ENCODE results near the gene COL5A3. TPM values are rescaled to one million over a fixed set of nuclear protein-coding genes. Genes with fewer than 3 reads are reported as not detected.

COL5A3 gene
- total RNA-seq, 2 experiments from 2014 or later: 0.08 to 0.17 TPM

GRCh38 chr19:9981406-9982260, 28.7 kb downstream of the COL5A3 start:
- Mint-ChIP-seq H3K36me3 (no peaks in the 10 kb centered on the region), H3K27ac (no peak overlapping the region), H3K27me3 (peaks cover 10% of the 10 kb centered on the region), H3K4me1 (no peaks in the 10 kb centered on the region), H3K4me3 (no peak overlapping the region), H3K9me3 (no peaks in the 10 kb centered on the region)
- ATAC-seq (ENCODE audit: low read depth): no peak
- DNase-seq: no peak
- POLR2A ChIA-PET: no interaction called here

GRCh38 chr19:9972103-9972502, 38.2 kb downstream of the COL5A3 start:
- Mint-ChIP-seq H3K4me3 (no peak overlapping the region), H3K27me3 (peaks cover 18% of the 10 kb centered on the region), H3K9me3 (no peaks in the 10 kb centered on the region), H3K4me1 (peaks cover 6% of the 10 kb centered on the region), H3K27ac (no peak overlapping the region), H3K36me3 (no peaks in the 10 kb centered on the region)
- ATAC-seq (ENCODE audit: low read depth): no peak
- POLR2A ChIA-PET: no interaction called here
- no peak for DNase-seq

GRCh38 chr19:9971166-9971897, 39.0 kb downstream of the COL5A3 start:
- no peak overlapping the region for H3K27ac Mint-ChIP-seq
- H3K4me1 Mint-ChIP-seq: peaks cover 9% of the 10 kb centered on the region

GRCh38 chr19:9970481-9970880, 39.8 kb downstream of the COL5A3 start:
- H3K9me3 Mint-ChIP-seq: no peaks in the 10 kb centered on the region
- H3K36me3 Mint-ChIP-seq: no peaks in the 10 kb centered on the region
- H3K27me3 Mint-ChIP-seq: peaks cover 31% of the 10 kb centered on the region
- H3K4me3 Mint-ChIP-seq: no peak overlapping the region
- POLR2A ChIA-PET: no interaction called here
- DNase-seq: no peak
- H3K4me1 Mint-ChIP-seq: peaks cover 9% of the 10 kb centered on the region
- no peak overlapping the region for H3K27ac Mint-ChIP-seq
- ATAC-seq (ENCODE audit: low read depth): no peak

More at GRCh38 chr19:9971166-9971897, 39.0 kb downstream of the COL5A3 start:
- DNase-seq: no peak
- POLR2A ChIA-PET: no interaction called here
- no peaks in the 10 kb centered on the region for H3K9me3 Mint-ChIP-seq
- no peak overlapping the region for H3K4me3 Mint-ChIP-seq
- H3K27me3 Mint-ChIP-seq: peaks cover 24% of the 10 kb centered on the region
- ATAC-seq (ENCODE audit: low read depth): no peak
- no peaks in the 10 kb centered on the region for H3K36me3 Mint-ChIP-seq

DNA sequence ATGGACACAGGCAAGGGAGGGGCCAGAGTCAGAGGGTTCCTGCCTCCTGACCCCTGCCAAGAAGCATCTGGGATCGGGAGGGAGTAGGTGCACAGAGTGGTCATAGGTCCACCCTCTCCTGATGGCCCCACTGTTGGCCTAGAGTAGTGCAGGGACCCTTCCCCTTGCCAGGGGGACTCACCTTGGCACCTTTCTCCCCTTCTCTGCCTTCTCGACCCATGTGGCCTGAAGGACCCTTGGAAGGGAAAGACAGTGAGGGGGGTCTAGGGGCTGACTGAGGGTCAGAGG, 40.7 kb downstream of the COL5A3 start:
- no peaks in the 10 kb centered on the region for H3K9me3 Mint-ChIP-seq
- H3K27me3 Mint-ChIP-seq: peaks cover 36% of the 10 kb centered on the region
- peaks cover 9% of the 10 kb centered on the region for H3K4me1 Mint-ChIP-seq
- no peak overlapping the region for H3K27ac Mint-ChIP-seq
- DNase-seq (no peak), ATAC-seq (ENCODE audit: low read depth) (no peak)
- POLR2A ChIA-PET: no interaction called here
- H3K36me3 Mint-ChIP-seq: no peaks in the 10 kb centered on the region
- H3K4me3 Mint-ChIP-seq: no peak overlapping the region

GRCh38 chr19:9968820-9969687, 41.2 kb downstream of the COL5A3 start:
- DNase-seq (no peak), ATAC-seq (ENCODE audit: low read depth) (no peak)
- H3K4me3 Mint-ChIP-seq: no peak overlapping the region
- H3K4me1 Mint-ChIP-seq: peaks cover 9% of the 10 kb centered on the region
- no peak overlapping the region for H3K27ac Mint-ChIP-seq
- POLR2A ChIA-PET: no interaction called here
- H3K9me3 Mint-ChIP-seq: no peaks in the 10 kb centered on the region
- H3K27me3 Mint-ChIP-seq: peaks cover 40% of the 10 kb centered on the region
- no peaks in the 10 kb centered on the region for H3K36me3 Mint-ChIP-seq

- POLR2A ChIA-PET: no interaction called here
- DNase-seq: no peak
- Mint-ChIP-seq H3K4me3 (no peak overlapping the region), H3K9me3 (no peaks in the 10 kb centered on the region), H3K36me3 (no peaks in the 10 kb centered on the region), H3K27ac (no peak overlapping the region), H3K4me1 (peaks cover 9% of the 10 kb centered on the region), H3K27me3 (peaks cover 42% of the 10 kb centered on the region)
- no peak for ATAC-seq (ENCODE audit: low read depth)
Measured at GRCh38 chr19:9967326-9967725, 43.0 kb downstream of the COL5A3 start.

- Mint-ChIP-seq H3K36me3 (no peaks in the 10 kb centered on the region), H3K27me3 (peaks cover 46% of the 10 kb centered on the region), H3K27ac (no peak overlapping the region), H3K9me3 (no peaks in the 10 kb centered on the region), H3K4me1 (peaks cover 4% of the 10 kb centered on the region), H3K4me3 (no peak overlapping the region)
- POLR2A ChIA-PET: no interaction called here
- no peak for DNase-seq
- ATAC-seq (ENCODE audit: low read depth): no peak
Measured at GRCh38 chr19:9966448-9966847, 43.9 kb downstream of the COL5A3 start.

DNA sequence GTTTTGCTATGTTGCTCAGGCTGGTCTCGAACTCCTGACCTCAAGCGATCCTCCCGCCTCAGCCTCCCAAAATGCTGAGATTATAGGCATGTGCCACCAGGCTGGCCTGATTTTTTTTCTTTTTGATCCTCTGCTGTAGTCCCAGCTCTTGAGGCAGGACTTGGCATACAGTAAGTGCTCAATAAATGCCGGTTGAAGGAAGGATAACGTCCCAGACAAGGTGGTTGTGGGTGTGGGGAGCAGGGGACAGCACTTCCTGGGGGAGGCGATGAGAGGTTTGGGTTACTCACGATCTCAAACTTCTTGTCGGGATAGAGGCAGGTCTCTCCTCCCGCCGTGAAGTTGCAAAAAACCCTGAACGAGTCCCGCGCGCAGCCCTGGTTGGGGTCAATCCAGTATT, 44.3 kb downstream of the COL5A3 start:
- Mint-ChIP-seq H3K36me3 (no peaks in the 10 kb centered on the region), H3K4me3 (no peak overlapping the region), H3K27me3 (peaks cover 47% of the 10 kb centered on the region), H3K9me3 (no peaks in the 10 kb centered on the region), H3K4me1 (peaks cover 3% of the 10 kb centered on the region), H3K27ac (no peak overlapping the region)
- ATAC-seq (ENCODE audit: low read depth) (no peak), DNase-seq (no peak)
- POLR2A ChIA-PET: interaction anchor here (0.7 kb wide), 1 partner anchor 107 kb away, joined by 3 read pairs; no protein-coding TSS in a partner anchor

DNA sequence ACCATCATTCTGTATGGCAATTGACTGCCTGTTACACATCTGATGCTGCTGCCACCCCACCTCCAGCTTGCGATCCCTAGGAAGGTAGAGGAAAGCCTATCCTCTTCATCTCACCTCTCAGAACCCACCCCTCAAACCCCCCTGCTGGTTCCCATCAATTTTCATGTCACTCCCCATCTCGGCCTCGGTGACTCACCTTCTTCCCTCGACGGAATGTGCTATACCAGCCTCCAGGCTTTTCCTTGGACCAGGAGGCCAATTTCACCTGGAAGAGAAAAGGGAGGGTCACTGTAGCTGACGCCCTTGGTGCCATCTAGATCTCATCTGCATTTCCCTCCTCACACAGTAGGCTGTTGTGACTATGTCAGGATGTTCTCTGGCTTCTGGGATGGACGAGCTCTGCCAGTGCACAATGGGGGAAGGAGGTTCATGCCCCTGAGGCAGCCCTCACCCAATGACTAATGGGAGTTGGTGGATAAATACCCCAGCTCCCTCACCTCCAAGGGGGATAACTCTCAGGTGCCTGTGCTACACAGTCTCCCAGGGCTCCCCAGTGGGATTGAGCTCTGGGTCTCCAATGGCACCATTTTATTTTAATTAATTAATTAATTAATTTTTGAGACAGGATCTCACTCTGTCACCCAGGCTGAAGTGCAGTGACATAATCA, 47.5 kb downstream of the COL5A3 start:
- POLR2A ChIA-PET: no interaction called here
- H3K4me3 Mint-ChIP-seq: no peak overlapping the region
- H3K4me1 Mint-ChIP-seq: peaks cover 3% of the 10 kb centered on the region

DNA sequence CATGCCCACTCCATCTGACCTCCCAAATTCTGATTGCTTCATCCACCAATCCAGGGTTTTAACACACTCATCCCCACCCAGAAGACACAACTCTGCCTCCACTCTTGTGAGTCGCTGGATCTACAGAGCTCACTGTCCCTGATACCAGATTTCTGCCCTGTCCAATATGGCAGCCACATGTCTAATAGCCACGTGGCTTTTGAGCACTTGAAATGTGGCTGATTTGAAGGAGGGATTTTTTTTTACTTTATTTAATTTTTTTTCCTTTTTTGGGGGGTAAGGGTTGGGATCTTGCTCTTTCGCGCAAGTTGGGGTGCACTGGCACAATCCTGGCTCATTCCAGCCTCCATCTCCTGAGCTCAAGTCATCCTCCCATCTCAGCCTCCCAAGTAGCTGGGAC, 49.2 kb downstream of the COL5A3 start:
- no peak for ATAC-seq (ENCODE audit: low read depth)
- Mint-ChIP-seq H3K36me3 (no peaks in the 10 kb centered on the region), H3K27ac (no peak overlapping the region), H3K4me3 (no peak overlapping the region), H3K4me1 (no peaks in the 10 kb centered on the region), H3K9me3 (no peaks in the 10 kb centered on the region), H3K27me3 (peaks cover 31% of the 10 kb centered on the region)
- no peak for DNase-seq
- POLR2A ChIA-PET: no interaction called here

More for the DNA sequence above, 47.5 kb downstream of the COL5A3 start:
- no peaks in the 10 kb centered on the region for H3K9me3 Mint-ChIP-seq
- ATAC-seq (ENCODE audit: low read depth) (no peak), DNase-seq (no peak)
- H3K36me3 Mint-ChIP-seq: no peaks in the 10 kb centered on the region
- H3K27me3 Mint-ChIP-seq: peaks cover 43% of the 10 kb centered on the region
- no peak overlapping the region for H3K27ac Mint-ChIP-seq

DNA sequence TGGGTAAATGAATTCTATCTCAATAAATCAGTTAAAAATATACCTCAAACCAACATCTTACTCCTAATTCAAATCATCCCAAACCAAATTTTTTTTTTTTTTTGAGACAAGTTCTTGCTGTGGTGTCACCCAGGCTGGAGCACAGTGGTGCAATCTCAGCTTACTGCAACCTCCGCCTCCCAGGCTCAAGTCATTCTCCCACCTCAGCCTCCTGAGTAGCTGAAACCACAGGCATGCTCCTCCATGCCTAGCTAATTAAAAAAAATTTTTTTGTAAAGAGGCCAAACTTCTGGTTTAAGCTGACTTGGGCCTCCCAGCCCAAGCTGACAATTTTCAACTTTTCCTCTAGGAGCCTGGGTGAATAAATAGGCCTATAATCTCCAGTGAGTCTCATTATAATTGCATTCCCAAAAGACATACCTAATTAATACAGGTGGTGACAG, 51.9 kb downstream of the COL5A3 start:
- peaks cover 13% of the 10 kb centered on the region for H3K27me3 Mint-ChIP-seq
- no peak overlapping the region for H3K4me3 Mint-ChIP-seq
- DNase-seq: no peak
- no peaks in the 10 kb centered on the region for H3K36me3 Mint-ChIP-seq
- ATAC-seq (ENCODE audit: low read depth): no peak
- POLR2A ChIA-PET: no interaction called here
- no peak overlapping the region for H3K27ac Mint-ChIP-seq
- no peaks in the 10 kb centered on the region for H3K4me1 Mint-ChIP-seq
- no peaks in the 10 kb centered on the region for H3K9me3 Mint-ChIP-seq

DNA sequence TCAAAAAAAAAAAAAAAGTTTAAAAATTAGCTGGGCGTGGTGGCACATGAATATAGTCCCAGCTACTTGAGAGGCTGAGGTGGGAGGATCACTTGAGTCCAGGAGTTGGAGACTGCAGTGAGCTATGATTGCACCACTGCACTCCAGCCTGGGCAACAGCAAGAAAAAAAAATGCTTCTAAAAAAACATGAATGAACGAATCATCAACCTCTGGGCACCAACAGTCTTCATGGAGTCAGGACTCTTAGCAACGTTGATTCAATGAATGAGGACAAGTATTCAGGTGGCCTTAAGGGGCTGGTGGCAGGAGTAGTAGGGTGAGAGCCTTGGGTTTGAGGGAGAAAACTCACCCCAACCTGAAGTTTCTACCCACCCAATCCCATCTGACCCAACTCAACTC, 53.3 kb downstream of the COL5A3 start:
- ATAC-seq (ENCODE audit: low read depth) (no peak), DNase-seq (no peak)
- Mint-ChIP-seq H3K9me3 (no peaks in the 10 kb centered on the region), H3K4me1 (no peaks in the 10 kb centered on the region), H3K27ac (no peak overlapping the region), H3K27me3 (peaks cover 16% of the 10 kb centered on the region), H3K36me3 (no peaks in the 10 kb centered on the region), H3K4me3 (no peak overlapping the region)
- POLR2A ChIA-PET: no interaction called here

Data from activated naive CD8-positive, alpha-beta T cell treated with anti-CD3 and anti-CD28 coated beads, Interleukin-2, amount 10 ng/mL, durations not matched to agents 7 days and 5 days (primary cell).